Endodermal cell (in vitro differentiated cells): ENCODE data around the gene CLDN22. TPM values are rescaled to one million over a fixed set of nuclear protein-coding genes. Genes with fewer than 3 reads are reported as not detected.

ENCODE experiments used
- DNase-seq: peaks from one replicate; pipeline ENCODE4 v3.0.0-alpha.2; 2017
- H3K27ac ChIP-seq: 2 replicates; pipeline ENCODE4 v1.5.1; 2013; ENCODE audit warnings: mild to moderate bottlenecking, low read depth, low read length, moderate library complexity
- H3K27me3 ChIP-seq: 2 replicates; pipeline ENCODE4 v1.6.1; 2013; ENCODE audit warnings: mild to moderate bottlenecking, low read length, moderate library complexity; ENCODE audit not compliant: insufficient read depth, control insufficient read depth, poor library complexity, severe bottlenecking
- H3K36me3 ChIP-seq: 2 replicates; pipeline ENCODE4 v1.7.0; 2013; ENCODE audit warnings: mild to moderate bottlenecking, low read length, moderate library complexity; ENCODE audit not compliant: control insufficient read depth, insufficient read depth
- H3K4me1 ChIP-seq: one replicate; pipeline ENCODE4 v1.7.0; 2013; ENCODE audit warnings: low read length; ENCODE audit not compliant: control insufficient read depth, insufficient read depth
- H3K4me3 ChIP-seq: 2 replicates; pipeline ENCODE4 v1.5.1; 2013; ENCODE audit warnings: mild to moderate bottlenecking, low read length, moderate library complexity
- H3K9ac ChIP-seq: 2 replicates; pipeline ENCODE4 v1.6.1; 2013; ENCODE audit warnings: mild to moderate bottlenecking, low read length, moderate library complexity; ENCODE audit not compliant: poor library complexity, severe bottlenecking; ENCODE audit errors: extremely low read depth
- H3K9me3 ChIP-seq: 2 replicates; pipeline ENCODE4 v1.6.1; 2013; ENCODE audit warnings: mild to moderate bottlenecking, low read length, moderate library complexity; ENCODE audit not compliant: control insufficient read depth
- H3K27ac Mint-ChIP-seq: 2 replicates; pipeline ENCODE4 v1.8.0; 2020; ENCODE audit warnings: mixed read lengths
- H3K27me3 Mint-ChIP-seq: 2 replicates; pipeline ENCODE4 v1.8.0; 2021; ENCODE audit warnings: mild to moderate bottlenecking, mixed read lengths; ENCODE audit not compliant: insufficient read depth
- H3K36me3 Mint-ChIP-seq: 2 replicates; pipeline ENCODE4 v1.8.0; 2020; ENCODE audit warnings: low read depth, mixed read lengths
- H3K4me1 Mint-ChIP-seq: 2 replicates; pipeline ENCODE4 v1.8.0; 2020; ENCODE audit warnings: mixed read lengths
- H3K4me3 Mint-ChIP-seq: 2 replicates; pipeline ENCODE4 v1.8.0; 2020; ENCODE audit warnings: mild to moderate bottlenecking, moderate library complexity, mixed read lengths
- H3K9me3 Mint-ChIP-seq: 2 replicates; pipeline ENCODE4 v1.8.0; 2020; ENCODE audit warnings: mild to moderate bottlenecking, mixed read lengths
- WGBS, 2 experiments: methylation state at CpG; one replicate each; pipeline versions ENCODE4 v1.1.5 to v1.1.7; 2013; ENCODE audit warnings: missing lambda C conversion rate in 2 of 2, mixed read lengths in 1 of 2; ENCODE audit not compliant: insufficient coverage in 1 of 2, insufficient read length in 1 of 2; 5-methylcytosine and 5-hydroxymethylcytosine counted together
- total RNA-seq, 2 donors: library from RNA; stranded (reverse); fragmentation: NEBNext Ultra II Directional in 1 of 2; extraction: Animal tissue kit (Norgen Biotek cat#: 25700) in 1 of 2; gene quantifications; 2 replicates in 1 of 2; 3 replicates in 1 of 2; pipeline ENCODE4 v1.2.1, GENCODE V29; 2021
- TF ChIP-seq, protein P1 (sequence below): fragments of 200-600 bp; sonication (generic); conservative IDR thresholded peaks from 2 replicates; pipeline ENCODE4 v1.5.0; 2021; ENCODE audit warnings: antibody characterized with exemption, mild to moderate bottlenecking

The CLDN22 gene
- total RNA-seq, 2 donors from 2014 or later, result 0.15 TPM; not detected in 1

GRCh38 chr4:183314806-183315205 is 5.3 kb downstream of the CLDN22 start:
- no peaks in the 10 kb centered on the region for H3K9me3 ChIP-seq
- DNase-seq, result no peak
- Mint-ChIP-seq H3K4me1 (no peaks in the 10 kb centered on the region), H3K36me3 (peaks cover 63% of the 10 kb centered on the region), H3K27me3 (no peaks in the 10 kb centered on the region), H3K4me3 (no peak overlapping the region), H3K27ac (no peak overlapping the region), H3K9me3 (no peaks in the 10 kb centered on the region)
- no peak overlapping the region for H3K4me3 ChIP-seq
- H3K36me3 ChIP-seq, result peaks cover 91% of the 10 kb centered on the region
- no peak overlapping the region for H3K9ac ChIP-seq
- WGBS, 2 experiments, result 93 to 98% methylated on average over 9 of the region's 9 CpGs
- no peaks in the 10 kb centered on the region for H3K27me3 ChIP-seq
- TF ChIP-seq, protein P1, sequence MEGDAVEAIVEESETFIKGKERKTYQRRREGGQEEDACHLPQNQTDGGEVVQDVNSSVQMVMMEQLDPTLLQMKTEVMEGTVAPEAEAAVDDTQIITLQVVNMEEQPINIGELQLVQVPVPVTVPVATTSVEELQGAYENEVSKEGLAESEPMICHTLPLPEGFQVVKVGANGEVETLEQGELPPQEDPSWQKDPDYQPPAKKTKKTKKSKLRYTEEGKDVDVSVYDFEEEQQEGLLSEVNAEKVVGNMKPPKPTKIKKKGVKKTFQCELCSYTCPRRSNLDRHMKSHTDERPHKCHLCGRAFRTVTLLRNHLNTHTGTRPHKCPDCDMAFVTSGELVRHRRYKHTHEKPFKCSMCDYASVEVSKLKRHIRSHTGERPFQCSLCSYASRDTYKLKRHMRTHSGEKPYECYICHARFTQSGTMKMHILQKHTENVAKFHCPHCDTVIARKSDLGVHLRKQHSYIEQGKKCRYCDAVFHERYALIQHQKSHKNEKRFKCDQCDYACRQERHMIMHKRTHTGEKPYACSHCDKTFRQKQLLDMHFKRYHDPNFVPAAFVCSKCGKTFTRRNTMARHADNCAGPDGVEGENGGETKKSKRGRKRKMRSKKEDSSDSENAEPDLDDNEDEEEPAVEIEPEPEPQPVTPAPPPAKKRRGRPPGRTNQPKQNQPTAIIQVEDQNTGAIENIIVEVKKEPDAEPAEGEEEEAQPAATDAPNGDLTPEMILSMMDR, result no peak
- no peaks in the 10 kb centered on the region for H3K4me1 ChIP-seq
- H3K27ac ChIP-seq, result no peak overlapping the region

- H3K4me1 Mint-ChIP-seq, result no peaks in the 10 kb centered on the region
- H3K4me3 Mint-ChIP-seq, result no peak overlapping the region
- WGBS, 2 experiments, result 95 to 98% methylated on average over 15 of the region's 15 CpGs
Observed at GRCh38 chr4:183314336-183314735, 5.7 kb downstream of the CLDN22 start.

GRCh38 chr4:183312841-183313240 is 7.2 kb downstream of the CLDN22 start:
- Histone ChIP-seq H3K4me1 (no peaks in the 10 kb centered on the region), H3K27me3 (no peaks in the 10 kb centered on the region), H3K36me3 (peaks cover 93% of the 10 kb centered on the region), H3K27ac (no peak overlapping the region), H3K4me3 (no peak overlapping the region), H3K9ac (no peak overlapping the region), H3K9me3 (peaks cover 5% of the 10 kb centered on the region)
- WGBS, 2 experiments, result 96% methylated on average over 5 of the region's 5 CpGs
- no peak overlapping the region for H3K27ac Mint-ChIP-seq
- H3K36me3 Mint-ChIP-seq, result peaks cover 66% of the 10 kb centered on the region
- no peak for DNase-seq
- H3K4me1 Mint-ChIP-seq, result no peaks in the 10 kb centered on the region
- H3K27me3 Mint-ChIP-seq, result no peaks in the 10 kb centered on the region
- no peaks in the 10 kb centered on the region for H3K9me3 Mint-ChIP-seq
- no peak overlapping the region for H3K4me3 Mint-ChIP-seq
- TF ChIP-seq, protein P1, result no peak

More at GRCh38 chr4:183314336-183314735, 5.7 kb downstream of the CLDN22 start:
- H3K27ac Mint-ChIP-seq, result no peak overlapping the region
- DNase-seq, result no peak
- H3K36me3 Mint-ChIP-seq, result peaks cover 65% of the 10 kb centered on the region
- H3K9me3 Mint-ChIP-seq, result no peaks in the 10 kb centered on the region
- TF ChIP-seq, protein P1, result no peak
- Histone ChIP-seq H3K36me3 (peaks cover 93% of the 10 kb centered on the region), H3K9ac (no peak overlapping the region), H3K27me3 (no peaks in the 10 kb centered on the region), H3K4me1 (no peaks in the 10 kb centered on the region), H3K27ac (no peak overlapping the region), H3K4me3 (no peak overlapping the region), H3K9me3 (no peaks in the 10 kb centered on the region)
- no peaks in the 10 kb centered on the region for H3K27me3 Mint-ChIP-seq
